Limb (tissue), 2 donors: ENCODE measurements around the gene TMEM207.
"Not testable (repeated sequence)": the region's sequence is repeated elsewhere in the genome, so short reads cannot be mapped to it uniquely, and the experiment has no call there.

Experiments
- DNase-seq, 2 donors: peaks; one replicate each; pipeline ENCODE4 v3.0.0-alpha.2; 2016; ENCODE audit errors: extremely low spot score in 2 of 2

Gene TMEM207

GRCh38 chr3:190449801-190450200 is at the start of gene TMEM207:
TSS of gene TMEM207 (minus strand) at chr3:190449901. CDS start at chr3:190449809, 92 bp downstream.
- DNase-seq: no peak

GRCh38 chr3:190499122-190499521 is 49.4 kb upstream of the TMEM207 start:
- no peak for DNase-seq

- no peak for DNase-seq
Observed at GRCh38 chr3:190498293-190498692, 48.6 kb upstream of the TMEM207 start.

- no peak for DNase-seq
Observed at GRCh38 chr3:190497811-190498210, 48.1 kb upstream of the TMEM207 start.

GRCh38 chr3:190496859-190497258 is 47.2 kb upstream of the TMEM207 start:
- no peak for DNase-seq

GRCh38 chr3:190495796-190496195 is 46.1 kb upstream of the TMEM207 start:
- DNase-seq: no peak

GRCh38 chr3:190495354-190495753 is 45.7 kb upstream of the TMEM207 start:
- no peak for DNase-seq

GRCh38 chr3:190494907-190495306 is 45.2 kb upstream of the TMEM207 start:
- no peak for DNase-seq

- no peak for DNase-seq
Observed at GRCh38 chr3:190492966-190493365, 43.3 kb upstream of the TMEM207 start.

- no peak for DNase-seq
Observed at GRCh38 chr3:190492129-190492528, 42.4 kb upstream of the TMEM207 start.

- DNase-seq: no peak
Observed at GRCh38 chr3:190491533-190492054, 41.9 kb upstream of the TMEM207 start.

- no peak for DNase-seq
Observed at GRCh38 chr3:190486908-190487607, 37.4 kb upstream of the TMEM207 start.

GRCh38 chr3:190486533-190486864 is 36.8 kb upstream of the TMEM207 start:
- no peak for DNase-seq

GRCh38 chr3:190485830-190486532 is 36.3 kb upstream of the TMEM207 start:
- DNase-seq: no peak

- no peak for DNase-seq
Observed at GRCh38 chr3:190481779-190482178, 32.1 kb upstream of the TMEM207 start.

GRCh38 chr3:190473261-190473660 is 23.6 kb upstream of the TMEM207 start:
- not testable (repeated sequence) for DNase-seq

GRCh38 chr3:190467922-190468321 is 18.2 kb upstream of the TMEM207 start:
- no peak for DNase-seq

GRCh38 chr3:190458040-190458439 is 8.3 kb upstream of the TMEM207 start:
- no peak for DNase-seq

- DNase-seq: no peak
Observed at GRCh38 chr3:190456770-190457169, 7.1 kb upstream of the TMEM207 start.

- DNase-seq: no peak
Observed at GRCh38 chr3:190455828-190456227, 6.1 kb upstream of the TMEM207 start.

- no peak for DNase-seq
Observed at GRCh38 chr3:190448256-190448655, 1.4 kb downstream of the TMEM207 start.

GRCh38 chr3:190446573-190447279 is 3.0 kb downstream of the TMEM207 start:
- no peak for DNase-seq
